Fibroblast of the aortic adventitia (primary cell): ENCODE measurements around the gene NFIX. TPM values are rescaled to one million over a fixed set of nuclear protein-coding genes. Genes with fewer than 3 reads are reported as not detected.

Experiments used
- DNase-seq: peaks from one replicate; pipeline ENCODE4 v3.0.0-alpha.2; 2010; ENCODE audit warnings: low read depth
- H3K4me3 ChIP-seq: 2 replicates; pipeline ENCODE4 v1.5.1; 2011; ENCODE audit warnings: low read depth, mild to moderate bottlenecking, control low read depth, low read length, moderate library complexity
- CTCF ChIP-seq: IDR thresholded peaks from 2 replicates; pipeline ENCODE4 v1.5.1; 2011; ENCODE audit warnings: mild to moderate bottlenecking, low read length, control low read depth, inconsistent platforms; ENCODE audit not compliant: insufficient read depth
- total RNA-seq: library from RNA; depleted of rRNA; stranded (reverse); fragments of >200 nt; gene quantifications from 2 replicates; pipeline ENCODE4 v1.2.3, GENCODE V29; 2012; ENCODE audit warnings: low replicate concordance

Gene NFIX
- total RNA-seq, 1 donor, result 160 TPM

- no peak overlapping the region for H3K4me3 ChIP-seq
- no peak for TF ChIP-seq CTCF
- DNase-seq, result no peak
These were observed 4.0 kb upstream of the NFIX start for GRCh38 chr19:12991296-12991695.

DNA sequence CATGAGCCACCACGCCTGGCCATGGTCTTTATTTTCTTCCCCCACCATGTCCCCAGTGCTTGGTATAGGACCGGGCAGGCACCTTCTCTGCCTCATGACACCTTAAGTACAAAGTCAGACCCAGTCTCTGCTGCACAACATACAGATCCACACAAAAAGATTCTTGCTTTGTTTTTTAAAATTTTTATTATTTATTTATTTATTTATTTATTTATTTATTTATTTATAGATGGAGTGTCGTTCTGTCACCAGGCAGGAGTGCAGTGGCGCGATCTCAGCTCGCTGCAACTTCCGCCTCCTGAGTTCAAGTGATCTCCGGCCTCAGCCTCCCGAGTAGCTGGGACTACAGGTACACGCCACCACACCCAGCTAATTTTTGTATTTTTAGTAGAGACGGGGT is 2.5 kb upstream of the NFIX start:
- no peak overlapping the region for H3K4me3 ChIP-seq
- no peak for DNase-seq
- TF ChIP-seq CTCF, result no peak

DNA sequence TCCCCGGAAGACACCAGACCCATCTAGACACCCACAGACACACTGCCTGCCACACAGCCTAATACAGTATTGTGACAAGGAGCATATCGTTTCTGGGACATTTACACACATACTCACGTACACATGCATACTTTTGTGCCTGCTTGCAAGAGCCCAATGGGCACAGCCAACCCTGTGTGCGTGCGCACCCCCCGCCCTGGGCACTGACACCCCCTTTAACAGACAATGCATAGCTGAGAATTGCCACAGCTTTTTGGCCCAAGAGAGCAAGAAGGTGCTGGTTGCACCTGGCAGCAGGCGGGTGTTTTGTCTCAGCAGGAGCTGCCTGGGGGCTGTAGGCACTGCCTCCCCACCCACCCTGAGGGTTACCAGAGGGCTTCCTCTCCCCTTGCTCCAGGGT is 1.7 kb upstream of the NFIX start:
- TF ChIP-seq CTCF, result no peak
- DNase-seq, result no peak
- no peak overlapping the region for H3K4me3 ChIP-seq

GRCh38 chr19:12995596-12996405 is 526 bp downstream of the NFIX start:
- no peak for DNase-seq
- peak overlapping the region; percentile 93 for H3K4me3 ChIP-seq
- TF ChIP-seq CTCF, result no peak

GRCh38 chr19:12996406-12997094 is 1.3 kb downstream of the NFIX start:
- peak; percentile 46 for DNase-seq
- TF ChIP-seq CTCF, result no peak
- H3K4me3 ChIP-seq, result peak overlapping the region; percentile 93

DNA sequence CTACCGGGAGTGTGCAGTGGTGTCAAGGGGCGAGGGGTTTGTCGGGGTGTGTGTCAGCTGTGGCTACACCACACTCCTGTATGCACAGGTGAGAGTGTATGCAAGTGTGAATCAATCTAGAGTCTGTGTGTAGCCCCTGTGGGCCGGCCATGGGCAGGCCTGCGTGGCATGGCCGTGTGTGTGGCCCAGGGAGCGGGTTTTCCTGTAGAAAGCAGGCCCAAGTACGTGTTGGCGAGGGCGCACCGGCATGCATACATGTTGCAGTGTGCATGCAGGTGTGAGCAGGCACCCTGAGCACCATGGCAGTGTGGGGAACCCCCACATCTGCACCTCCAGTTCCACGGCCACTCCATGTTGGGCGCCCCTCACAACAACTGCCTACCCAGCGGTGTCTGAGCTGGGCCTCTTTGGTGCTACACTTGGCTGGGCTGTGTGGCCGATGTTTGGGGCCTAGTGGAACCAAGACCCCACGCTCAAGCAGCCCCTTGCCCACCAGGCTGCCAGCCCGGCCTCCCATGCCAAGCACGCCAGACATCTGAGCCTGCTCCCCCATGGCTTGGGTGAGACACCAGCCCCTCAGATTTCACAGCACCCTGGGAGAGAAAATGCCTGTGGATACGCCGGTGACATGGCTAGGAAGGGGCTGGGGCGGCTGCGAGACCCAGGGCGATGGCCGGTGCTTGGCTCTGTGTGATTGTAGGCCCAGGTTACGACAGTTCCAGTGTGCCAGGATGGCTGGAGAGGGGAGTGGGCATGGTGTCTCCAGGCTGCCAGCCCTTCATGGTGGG is 2.1 kb downstream of the NFIX start:
- peak overlapping the region; percentile 93 for H3K4me3 ChIP-seq
- DNase-seq, result no peak
- TF ChIP-seq CTCF, result no peak
